Endothelial cell of umbilical vein (primary cell): ENCODE data around the gene FEZF2. TPM values are rescaled to one million over a fixed set of nuclear protein-coding genes. Genes with fewer than 3 reads are reported as not detected.

ENCODE experiments used
- BruUV-seq: library from RNA; stranded (reverse); fragments of 400-500 nt; replicated peaks from 2 replicates; lab custom pipeline; 2021; lab: Mats Ljungman, UMichigan
- CTCF ChIA-PET: fragments of 300-600, 350-600 bp; sonication (Branson Sonifier 250); formaldehyde crosslinking; loops from one replicate; lab custom pipeline; 2021; ENCODE audit warnings: antibody characterized with exemption, inconsistent platforms; lab: Charles Lee
- POLR2A ChIA-PET: fragments of 300-600, 350-600 bp; sonication (Branson Sonifier 250); formaldehyde crosslinking; loops from one replicate; lab custom pipeline; 2021; ENCODE audit warnings: antibody characterized with exemption, inconsistent platforms; lab: Charles Lee
- DNase-seq: peaks from one replicate; pipeline ENCODE4 v3.0.0-alpha.2; 2011; ENCODE audit warnings: low read depth, low spot score
- FAIRE-seq: peaks from 2 replicates; lab custom pipeline; 2011; peaks lifted over from hg19 to GRCh38; lab: Jason Lieb, UNC
- H2AFZ ChIP-seq: 2 replicates; pipeline ENCODE4 v1.6.0; 2012; ENCODE audit warnings: low read depth, low read length, control low read depth, inconsistent platforms
- H3K27ac ChIP-seq: 2 replicates; pipeline ENCODE4 v1.5.1; 2011; ENCODE audit warnings: low read depth, mild to moderate bottlenecking, control low read depth, low read length, moderate library complexity; ENCODE audit not compliant: insufficient read depth
- H3K27me3 ChIP-seq, 2 experiments: 2 replicates each; pipeline versions ENCODE4 v1.6.0 to v1.6.1; 2011; ENCODE audit warnings: low read length in 2 of 2, mixed read lengths in 1 of 2; ENCODE audit not compliant: control insufficient read depth in 2 of 2, insufficient read depth in 2 of 2
- H3K36me3 ChIP-seq, 2 experiments: 2 replicates in 1 of 2; 3 replicates in 1 of 2; pipeline ENCODE4 v1.5.1; 2011; ENCODE audit warnings: low read length in 2 of 2, mild to moderate bottlenecking in 1 of 2, moderate library complexity in 1 of 2; ENCODE audit not compliant: control insufficient read depth in 2 of 2, insufficient read depth in 2 of 2; ENCODE audit errors: extremely low read depth in 1 of 2
- H3K4me1 ChIP-seq: 3 replicates; pipeline ENCODE4 v1.5.1; 2011; ENCODE audit warnings: mild to moderate bottlenecking, low read length; ENCODE audit not compliant: control insufficient read depth, insufficient read depth; ENCODE audit errors: extremely low read depth
- H3K4me2 ChIP-seq: 2 replicates; pipeline ENCODE4 v1.6.1; 2011; ENCODE audit warnings: low read length, control low read depth, mixed read lengths; ENCODE audit not compliant: insufficient read depth
- H3K4me3 ChIP-seq, 3 experiments: fragments of 200-600 bp in 1 of 3; sonication (generic), shearing (Covaris generic) in 1 of 3; replicated peaks in 1 of 3; 2 replicates each; pipeline ENCODE4 v1.5.1; 2011 to 2016; ENCODE audit warnings: control low read depth in 3 of 3, low read length in 3 of 3, mild to moderate bottlenecking in 2 of 3, inconsistent platforms in 1 of 3, low read depth in 1 of 3, moderate library complexity in 1 of 3; ENCODE audit not compliant: insufficient read depth in 1 of 3
- H3K79me2 ChIP-seq: 2 replicates; pipeline ENCODE4 v1.6.0; 2012; ENCODE audit warnings: low read length, inconsistent platforms; ENCODE audit not compliant: control insufficient read depth, insufficient read depth
- H3K9ac ChIP-seq: replicated peaks from 2 replicates; pipeline ENCODE3; 2011; ENCODE audit warnings: low read length, control low read depth; ENCODE audit not compliant: insufficient read depth; ENCODE audit errors: extremely low read depth
- H3K9me1 ChIP-seq: replicated peaks from 3 replicates; pipeline ENCODE4 v1.6.0; 2011; ENCODE audit warnings: mild to moderate bottlenecking, low read length; ENCODE audit not compliant: control insufficient read depth, insufficient read depth; ENCODE audit errors: extremely low read depth
- H3K9me3 ChIP-seq: replicated peaks from 2 replicates; pipeline ENCODE4 v1.5.1; 2012; ENCODE audit warnings: low read length, inconsistent platforms; ENCODE audit not compliant: control insufficient read depth, insufficient read depth
- H4K20me1 ChIP-seq: replicated peaks from 2 replicates; pipeline ENCODE3; 2011; ENCODE audit warnings: mild to moderate bottlenecking, low read length; ENCODE audit not compliant: control insufficient read depth, insufficient read depth; ENCODE audit errors: extremely low read depth
- EZH2 ChIP-seq: IDR thresholded peaks from 2 replicates; pipeline ENCODE4 v1.6.1; 2012; ENCODE audit warnings: borderline replicate concordance, low read depth, mild to moderate bottlenecking, moderate library complexity, low read length, inconsistent platforms; ENCODE audit not compliant: severe bottlenecking
- JUN ChIP-seq: IDR thresholded peaks from 2 replicates; pipeline ENCODE4 v1.6.1; 2011; ENCODE audit warnings: borderline replicate concordance, low read depth; ENCODE audit not compliant: insufficient read length, insufficient read depth
- MYC ChIP-seq: IDR thresholded peaks from one replicate; pipeline ENCODE4 v1.6.1; 2011; ENCODE audit warnings: mild to moderate bottlenecking, low read depth, low read length
- POLR2A ChIP-seq: IDR thresholded peaks from 2 replicates; pipeline ENCODE4 v1.6.1; 2012; ENCODE audit warnings: low read depth, mild to moderate bottlenecking, control low read depth, low read length
- dilution Hi-C: fragments of 300-500 bp; cut with MboI; formaldehyde crosslinking; loops from one replicate; pipeline ENCODE4 v1.15.0; 2019; ENCODE audit warnings: low sequenced_read_pairs; ENCODE audit not compliant: extremely low pct_ligation_motif_present
- intact Hi-C: fragments of 100-400 bp; cut with micrococcal nuclease; formaldehyde crosslinking; loops from one replicate; pipeline ENCODE4 v1.10.0; 2022
- polyA plus RNA-seq, 4 experiments: library from polyadenylated mRNA; depleted of rRNA in 3 of 4; stranded (reverse) in 3 of 4; unstranded in 1 of 4; fragments of >200 nt; gene quantifications; 2 replicates each; pipeline versions ENCODE4 v1.2.1 to v1.2.3, GENCODE V29; 2011 to 2012; ENCODE audit warnings: missing spikeins in 1 of 4
- total RNA-seq: library from RNA; stranded (reverse); gene quantifications from 2 replicates; pipeline ENCODE4 v1.2.3, GENCODE V29; 2021
- TF ChIP-seq, protein P1 (sequence below), 2 donors: IDR thresholded peaks; 1 replicate in 1 of 2; 2 replicates in 1 of 2; pipeline ENCODE4 v1.5.1; 2011; ENCODE audit warnings: low read length in 2 of 2, mild to moderate bottlenecking in 2 of 2, moderate library complexity in 2 of 2, control low read depth in 1 of 2, inconsistent platforms in 1 of 2, low read depth in 1 of 2; ENCODE audit not compliant: insufficient read depth in 1 of 2; ENCODE audit errors: extremely low read depth in 1 of 2

Gene FEZF2
- total and polyA plus RNA-seq, 2 donors (not counting 3 experiments of a cell fraction or from before 2014, with no cell fraction given), result not detected

DNA sequence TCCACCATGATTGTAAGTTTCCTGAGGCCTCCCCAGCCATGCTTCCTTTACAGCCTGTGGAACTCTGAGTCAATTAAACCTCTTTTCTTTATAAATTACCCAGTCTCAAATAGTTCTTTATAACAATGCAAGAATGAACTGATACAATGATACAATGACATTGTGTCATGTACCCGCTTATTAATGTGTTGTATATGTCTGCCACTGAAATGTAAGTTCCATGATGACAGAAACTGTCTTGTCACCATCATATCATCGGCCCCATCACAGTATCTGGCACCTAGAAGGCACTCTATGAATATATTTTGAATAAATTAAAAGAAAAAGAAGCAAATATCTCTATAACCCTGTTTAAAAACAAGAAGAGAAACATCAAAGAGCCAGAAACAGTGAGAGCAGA lies 29.6 kb downstream of the FEZF2 start:
- H3K9me3 ChIP-seq, result no peaks in the 10 kb centered on the region
- CTCF ChIA-PET, result no interaction called here
- TF ChIP-seq, protein P1, sequence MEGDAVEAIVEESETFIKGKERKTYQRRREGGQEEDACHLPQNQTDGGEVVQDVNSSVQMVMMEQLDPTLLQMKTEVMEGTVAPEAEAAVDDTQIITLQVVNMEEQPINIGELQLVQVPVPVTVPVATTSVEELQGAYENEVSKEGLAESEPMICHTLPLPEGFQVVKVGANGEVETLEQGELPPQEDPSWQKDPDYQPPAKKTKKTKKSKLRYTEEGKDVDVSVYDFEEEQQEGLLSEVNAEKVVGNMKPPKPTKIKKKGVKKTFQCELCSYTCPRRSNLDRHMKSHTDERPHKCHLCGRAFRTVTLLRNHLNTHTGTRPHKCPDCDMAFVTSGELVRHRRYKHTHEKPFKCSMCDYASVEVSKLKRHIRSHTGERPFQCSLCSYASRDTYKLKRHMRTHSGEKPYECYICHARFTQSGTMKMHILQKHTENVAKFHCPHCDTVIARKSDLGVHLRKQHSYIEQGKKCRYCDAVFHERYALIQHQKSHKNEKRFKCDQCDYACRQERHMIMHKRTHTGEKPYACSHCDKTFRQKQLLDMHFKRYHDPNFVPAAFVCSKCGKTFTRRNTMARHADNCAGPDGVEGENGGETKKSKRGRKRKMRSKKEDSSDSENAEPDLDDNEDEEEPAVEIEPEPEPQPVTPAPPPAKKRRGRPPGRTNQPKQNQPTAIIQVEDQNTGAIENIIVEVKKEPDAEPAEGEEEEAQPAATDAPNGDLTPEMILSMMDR (IDR thresholded peaks at IDR 0.05; ENCODE audit: extremely low read depth in 1 of 2, insufficient read depth in 1 of 2, low read depth in 1 of 2, low read length in 2 of 2), result no peak
- no peak for TF ChIP-seq MYC
- TF ChIP-seq POLR2A, result no peak
- no peak for TF ChIP-seq JUN
- no peaks in the 10 kb centered on the region for H3K4me1 ChIP-seq
- no peak for FAIRE-seq
- BruUV-seq, result no TSS peak
- no peak overlapping the region for H3K4me3 ChIP-seq
- no peak overlapping the region for H3K4me2 ChIP-seq
- H3K9me1 ChIP-seq, result no peaks in the 10 kb centered on the region
- H3K36me3 ChIP-seq, result no peaks in the 10 kb centered on the region
- POLR2A ChIA-PET, result no interaction called here
- dilution Hi-C loops, result no loop called here
- no peaks in the 10 kb centered on the region for H3K79me2 ChIP-seq
- H3K27ac ChIP-seq, result no peak overlapping the region
- H2AFZ ChIP-seq, result no peak overlapping the region
- H3K27me3 ChIP-seq, result peaks cover 2% of the 10 kb centered on the region in 2 experiments
- H3K9ac ChIP-seq, result no peak overlapping the region
- DNase-seq, result no peak
- H4K20me1 ChIP-seq, result no peaks in the 10 kb centered on the region
- intact Hi-C loops, result no loop called here

DNA sequence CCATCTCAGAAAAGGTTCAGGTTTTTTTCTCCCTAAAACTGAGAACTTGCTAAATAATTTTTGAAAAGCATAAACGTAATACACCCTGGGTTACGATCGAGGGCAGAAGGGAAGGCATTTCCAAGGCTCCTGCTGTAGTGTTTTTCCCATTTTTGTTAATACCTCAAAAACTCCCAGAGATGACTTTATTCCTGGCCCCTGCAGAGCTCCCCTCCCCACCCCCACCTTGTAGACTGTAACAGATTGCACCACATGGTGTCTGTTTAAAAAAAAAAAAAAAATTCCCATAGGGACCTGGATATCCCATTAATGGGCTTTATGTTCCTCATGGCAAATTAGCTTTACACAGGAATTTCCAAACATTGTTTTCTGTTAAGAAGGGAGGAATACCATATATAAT lies 38.2 kb downstream of the FEZF2 start:
- intact Hi-C loops (loop anchor here (10.0 kb wide), 1 partner anchor 890 kb away; no protein-coding TSS in a partner anchor), dilution Hi-C loops (no loop called here)
- no TSS peak for BruUV-seq
- H3K27me3 ChIP-seq, result no peaks in the 10 kb centered on the region
- H2AFZ ChIP-seq, result no peak overlapping the region
- H3K4me1 ChIP-seq, result no peaks in the 10 kb centered on the region
- no peaks in the 10 kb centered on the region for H3K9me3 ChIP-seq
- FAIRE-seq (no peak), DNase-seq (no peak)
- H3K27ac ChIP-seq, result no peak overlapping the region
- TF ChIP-seq JUN (no peak), EZH2 (no peak)
- no peak overlapping the region for H3K9ac ChIP-seq
- no peaks in the 10 kb centered on the region for H3K79me2 ChIP-seq
- H3K4me2 ChIP-seq, result no peak overlapping the region
- H3K4me3 ChIP-seq, result no peak overlapping the region
- POLR2A ChIA-PET, result no interaction called here
- no peaks in the 10 kb centered on the region for H3K9me1 ChIP-seq
- H4K20me1 ChIP-seq, result no peaks in the 10 kb centered on the region
- CTCF ChIA-PET, result interaction anchor here (1.0 to 2.2 kb wide), 4 partner anchors 12 to 225 kb away, joined by 3 to 19 read pairs (median 5); no protein-coding TSS in a partner anchor
- H3K36me3 ChIP-seq, result no peaks in the 10 kb centered on the region
